ENCODE measurements around the gene WFDC1. TPM values are rescaled to one million over a fixed set of nuclear protein-coding genes. Genes with fewer than 3 reads are reported as not detected.

Gene WFDC1
- total RNA-seq, 1 donor from 2014 or later: 12.0 TPM

DNA sequence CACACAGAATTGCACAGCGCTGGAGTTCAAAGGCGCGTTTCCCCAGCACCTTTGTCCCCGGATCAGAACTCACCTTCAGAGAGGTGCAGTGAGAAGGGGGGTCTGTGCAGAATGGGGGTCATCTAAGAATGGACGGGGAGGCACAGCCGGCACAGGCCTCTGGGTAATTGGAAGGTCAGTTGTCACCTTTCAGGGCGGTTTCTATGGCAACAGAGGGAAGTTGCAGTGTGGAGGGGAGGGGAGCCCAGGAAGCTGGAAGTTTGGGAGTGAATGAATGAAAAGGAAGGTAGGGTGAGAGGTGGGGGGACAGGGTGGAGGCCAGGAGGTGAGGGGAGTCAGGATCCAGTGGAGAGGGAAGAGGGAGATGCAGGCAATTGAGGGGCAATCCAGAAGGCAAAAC lies 42.5 kb upstream of the WFDC1 start:
- H3K27me3 ChIP-seq: no peaks in the 10 kb centered on the region

DNA sequence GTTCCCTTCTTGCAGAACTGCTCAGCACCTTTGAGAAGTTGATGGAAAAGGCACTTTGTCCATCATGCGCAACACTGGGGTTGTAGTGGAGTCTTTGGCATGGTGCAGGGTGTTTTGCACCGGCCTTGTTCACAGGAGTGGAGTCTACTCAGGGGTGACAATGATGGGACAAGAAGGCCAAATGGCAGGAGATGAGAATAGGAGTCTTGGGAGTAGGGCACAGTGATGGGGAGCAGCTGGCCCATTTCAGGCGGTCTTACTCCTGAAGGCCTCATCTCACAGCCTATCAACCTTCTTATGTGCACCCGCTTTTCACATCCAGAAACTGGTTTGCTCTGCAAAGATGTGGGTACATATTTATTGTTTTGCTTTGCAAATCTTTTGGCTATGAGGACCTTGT lies 41.5 kb upstream of the WFDC1 start:
- TF ChIP-seq POLR2A (IDR thresholded peaks at IDR 0.05) (no peak), POLR2AphosphoS5 (IDR thresholded peaks at IDR 0.05; ENCODE audit: insufficient read depth in 1 of 2, low read depth in 1 of 2) (no peak)
- TF ChIP-seq, protein P1, sequence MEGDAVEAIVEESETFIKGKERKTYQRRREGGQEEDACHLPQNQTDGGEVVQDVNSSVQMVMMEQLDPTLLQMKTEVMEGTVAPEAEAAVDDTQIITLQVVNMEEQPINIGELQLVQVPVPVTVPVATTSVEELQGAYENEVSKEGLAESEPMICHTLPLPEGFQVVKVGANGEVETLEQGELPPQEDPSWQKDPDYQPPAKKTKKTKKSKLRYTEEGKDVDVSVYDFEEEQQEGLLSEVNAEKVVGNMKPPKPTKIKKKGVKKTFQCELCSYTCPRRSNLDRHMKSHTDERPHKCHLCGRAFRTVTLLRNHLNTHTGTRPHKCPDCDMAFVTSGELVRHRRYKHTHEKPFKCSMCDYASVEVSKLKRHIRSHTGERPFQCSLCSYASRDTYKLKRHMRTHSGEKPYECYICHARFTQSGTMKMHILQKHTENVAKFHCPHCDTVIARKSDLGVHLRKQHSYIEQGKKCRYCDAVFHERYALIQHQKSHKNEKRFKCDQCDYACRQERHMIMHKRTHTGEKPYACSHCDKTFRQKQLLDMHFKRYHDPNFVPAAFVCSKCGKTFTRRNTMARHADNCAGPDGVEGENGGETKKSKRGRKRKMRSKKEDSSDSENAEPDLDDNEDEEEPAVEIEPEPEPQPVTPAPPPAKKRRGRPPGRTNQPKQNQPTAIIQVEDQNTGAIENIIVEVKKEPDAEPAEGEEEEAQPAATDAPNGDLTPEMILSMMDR (IDR thresholded peaks at IDR 0.05): no peak
- Histone ChIP-seq H3K27ac (no peak overlapping the region), H3K4me3 (no peak overlapping the region), H3K27me3 (no peaks in the 10 kb centered on the region), H3K4me1 (no peaks in the 10 kb centered on the region), H3K36me3 (no peaks in the 10 kb centered on the region), H3K9me3 (no peaks in the 10 kb centered on the region)
- intact Hi-C loops (cut with DNase I): no loop called here
- no peak for DNase-seq (ENCODE audit: extremely low spot score in 2 of 2)

More for the DNA sequence above, 42.5 kb upstream of the WFDC1 start:
- no peaks in the 10 kb centered on the region for H3K9me3 ChIP-seq
- no peak overlapping the region for H3K27ac ChIP-seq
- intact Hi-C loops (cut with DNase I): no loop called here
- H3K36me3 ChIP-seq: no peaks in the 10 kb centered on the region
- DNase-seq (ENCODE audit: extremely low spot score in 2 of 2): no peak
- TF ChIP-seq POLR2A (IDR thresholded peaks at IDR 0.05): no peak
- TF ChIP-seq, protein P1 (IDR thresholded peaks at IDR 0.05): no peak
- no peak for TF ChIP-seq POLR2AphosphoS5 (IDR thresholded peaks at IDR 0.05; ENCODE audit: insufficient read depth in 1 of 2, low read depth in 1 of 2)
- no peak overlapping the region for H3K4me3 ChIP-seq
- H3K4me1 ChIP-seq: no peaks in the 10 kb centered on the region

DNA sequence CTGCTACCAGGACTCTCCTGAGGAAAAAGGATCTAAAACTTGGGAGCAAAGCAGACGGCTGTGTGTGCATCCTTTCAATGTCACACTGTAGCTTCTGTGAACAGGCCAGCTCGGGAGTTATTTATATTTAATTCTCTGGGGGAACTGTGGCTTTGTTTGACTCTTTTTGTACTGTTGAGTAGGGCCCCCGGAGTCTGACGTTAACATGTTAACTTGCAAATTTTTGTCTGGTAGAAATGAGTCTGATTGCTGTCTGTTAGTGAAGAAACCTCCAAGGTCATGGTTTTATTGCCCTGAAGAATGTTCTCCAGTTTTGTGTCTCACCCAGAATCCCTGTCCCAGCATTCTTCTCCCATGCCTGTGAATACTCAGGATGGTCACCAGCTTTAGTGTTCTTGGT lies 40.6 kb upstream of the WFDC1 start:
- no peaks in the 10 kb centered on the region for H3K4me1 ChIP-seq
- intact Hi-C loops (cut with DNase I): no loop called here
- no peak overlapping the region for H3K4me3 ChIP-seq
- H3K27ac ChIP-seq: no peak overlapping the region
- H3K36me3 ChIP-seq: no peaks in the 10 kb centered on the region
- H3K9me3 ChIP-seq: no peaks in the 10 kb centered on the region
- DNase-seq (ENCODE audit: extremely low spot score in 2 of 2): no peak
- TF ChIP-seq POLR2A (IDR thresholded peaks at IDR 0.05) (no peak), POLR2AphosphoS5 (IDR thresholded peaks at IDR 0.05; ENCODE audit: insufficient read depth in 1 of 2, low read depth in 1 of 2) (no peak)
- TF ChIP-seq, protein P1 (IDR thresholded peaks at IDR 0.05): no peak
- no peaks in the 10 kb centered on the region for H3K27me3 ChIP-seq

DNA sequence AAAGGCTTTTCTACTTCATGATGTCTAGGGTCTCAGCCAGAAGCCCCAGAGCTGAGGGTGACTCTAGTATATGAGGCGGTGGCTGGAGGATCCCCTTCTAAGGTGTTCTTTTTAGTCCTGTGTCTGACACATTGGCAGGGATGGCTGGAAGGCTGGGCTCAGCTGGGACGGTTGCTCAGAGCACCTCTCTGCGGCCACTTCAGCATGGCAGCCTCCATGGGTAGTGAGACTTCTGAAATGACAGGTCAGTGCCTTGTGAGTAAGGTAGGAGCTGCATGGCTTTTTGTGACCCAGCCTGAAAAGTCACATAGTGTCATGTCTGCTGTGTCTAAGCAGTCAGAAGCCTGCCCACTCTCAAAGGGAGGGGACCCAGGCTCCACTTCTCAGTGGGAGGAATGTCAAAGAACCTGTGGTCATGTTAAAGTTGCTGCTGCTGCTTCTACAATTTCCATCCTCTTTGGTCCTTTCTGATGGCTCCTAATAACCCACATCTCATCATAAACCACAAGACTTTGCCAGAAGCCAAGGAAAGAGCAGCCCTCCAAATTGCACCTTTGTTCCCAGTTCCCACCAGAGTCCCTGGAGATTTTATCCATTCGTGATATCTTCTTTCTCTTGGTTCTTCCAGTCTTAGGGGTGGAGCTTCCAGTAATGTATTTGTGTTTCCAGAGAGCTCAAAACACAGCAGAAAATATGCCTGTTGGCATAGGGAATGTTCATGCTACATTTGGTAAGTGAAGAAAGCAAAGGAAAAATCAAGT lies 39.4 kb upstream of the WFDC1 start:
- no peak overlapping the region for H3K27ac ChIP-seq
- intact Hi-C loops (cut with DNase I): no loop called here
- no peak for DNase-seq (ENCODE audit: extremely low spot score in 2 of 2)
- no peaks in the 10 kb centered on the region for H3K27me3 ChIP-seq
- no peaks in the 10 kb centered on the region for H3K4me1 ChIP-seq
- no peak overlapping the region for H3K4me3 ChIP-seq
- no peaks in the 10 kb centered on the region for H3K36me3 ChIP-seq
- no peaks in the 10 kb centered on the region for H3K9me3 ChIP-seq
- TF ChIP-seq, protein P1 (IDR thresholded peaks at IDR 0.05): no peak
- no peak for TF ChIP-seq POLR2A (IDR thresholded peaks at IDR 0.05)
- no peak for TF ChIP-seq POLR2AphosphoS5 (IDR thresholded peaks at IDR 0.05; ENCODE audit: insufficient read depth in 1 of 2, low read depth in 1 of 2)

DNA sequence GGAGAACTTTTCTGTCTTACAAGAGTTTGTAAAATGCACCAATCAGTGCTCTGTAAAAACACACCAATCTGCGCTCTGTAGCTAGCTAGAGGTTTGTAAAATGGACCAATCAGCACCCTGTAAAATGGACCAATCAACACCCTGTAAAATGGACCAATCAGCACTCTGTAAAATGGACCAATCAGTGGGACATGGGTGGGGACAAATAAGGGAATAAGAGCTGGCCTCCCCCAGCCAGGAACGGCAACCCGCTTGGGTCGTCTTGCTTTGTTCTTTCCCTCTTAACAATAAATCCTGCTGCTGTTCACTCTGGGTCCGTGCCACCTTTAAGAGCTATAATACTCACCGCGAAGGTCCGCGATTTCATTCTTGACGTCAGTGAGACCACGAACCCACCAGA lies 36.4 kb upstream of the WFDC1 start:
- Histone ChIP-seq H3K27me3 (no peaks in the 10 kb centered on the region), H3K36me3 (no peaks in the 10 kb centered on the region), H3K9me3 (no peaks in the 10 kb centered on the region), H3K27ac (no peak overlapping the region), H3K4me3 (no peak overlapping the region), H3K4me1 (no peaks in the 10 kb centered on the region)
- TF ChIP-seq POLR2AphosphoS5 (IDR thresholded peaks at IDR 0.05; ENCODE audit: insufficient read depth in 1 of 2, low read depth in 1 of 2) (no peak), POLR2A (IDR thresholded peaks at IDR 0.05) (no peak)
- TF ChIP-seq, protein P1 (IDR thresholded peaks at IDR 0.05): no peak
- intact Hi-C loops (cut with DNase I): no loop called here
- DNase-seq (ENCODE audit: extremely low spot score in 2 of 2): no peak

All from vagina (tissue), 2 donors.